Measurements from ENCODE around the gene C10orf105.

Gene C10orf105

DNA sequence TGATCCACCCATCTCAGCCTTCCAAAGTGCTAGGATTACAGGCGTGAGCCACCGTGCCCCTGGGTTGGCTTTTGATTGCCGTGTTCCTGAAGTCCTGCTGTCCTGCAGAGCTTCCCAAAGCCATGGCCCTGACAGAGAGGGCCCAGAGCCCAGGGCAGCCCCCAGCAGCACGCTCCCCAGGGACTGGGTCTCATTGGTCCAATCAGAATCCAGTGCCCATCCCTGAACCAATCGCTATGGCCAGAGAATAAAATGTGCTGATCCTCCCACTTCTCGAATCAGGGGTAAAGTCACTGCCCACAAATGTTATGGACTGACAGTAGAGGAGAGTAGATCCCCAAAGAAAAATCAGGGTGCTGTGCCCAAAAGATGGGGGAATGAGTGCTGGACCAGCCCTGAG is 5.0 kb upstream of the C10orf105 start:
- TF ChIP-seq, protein P1, sequence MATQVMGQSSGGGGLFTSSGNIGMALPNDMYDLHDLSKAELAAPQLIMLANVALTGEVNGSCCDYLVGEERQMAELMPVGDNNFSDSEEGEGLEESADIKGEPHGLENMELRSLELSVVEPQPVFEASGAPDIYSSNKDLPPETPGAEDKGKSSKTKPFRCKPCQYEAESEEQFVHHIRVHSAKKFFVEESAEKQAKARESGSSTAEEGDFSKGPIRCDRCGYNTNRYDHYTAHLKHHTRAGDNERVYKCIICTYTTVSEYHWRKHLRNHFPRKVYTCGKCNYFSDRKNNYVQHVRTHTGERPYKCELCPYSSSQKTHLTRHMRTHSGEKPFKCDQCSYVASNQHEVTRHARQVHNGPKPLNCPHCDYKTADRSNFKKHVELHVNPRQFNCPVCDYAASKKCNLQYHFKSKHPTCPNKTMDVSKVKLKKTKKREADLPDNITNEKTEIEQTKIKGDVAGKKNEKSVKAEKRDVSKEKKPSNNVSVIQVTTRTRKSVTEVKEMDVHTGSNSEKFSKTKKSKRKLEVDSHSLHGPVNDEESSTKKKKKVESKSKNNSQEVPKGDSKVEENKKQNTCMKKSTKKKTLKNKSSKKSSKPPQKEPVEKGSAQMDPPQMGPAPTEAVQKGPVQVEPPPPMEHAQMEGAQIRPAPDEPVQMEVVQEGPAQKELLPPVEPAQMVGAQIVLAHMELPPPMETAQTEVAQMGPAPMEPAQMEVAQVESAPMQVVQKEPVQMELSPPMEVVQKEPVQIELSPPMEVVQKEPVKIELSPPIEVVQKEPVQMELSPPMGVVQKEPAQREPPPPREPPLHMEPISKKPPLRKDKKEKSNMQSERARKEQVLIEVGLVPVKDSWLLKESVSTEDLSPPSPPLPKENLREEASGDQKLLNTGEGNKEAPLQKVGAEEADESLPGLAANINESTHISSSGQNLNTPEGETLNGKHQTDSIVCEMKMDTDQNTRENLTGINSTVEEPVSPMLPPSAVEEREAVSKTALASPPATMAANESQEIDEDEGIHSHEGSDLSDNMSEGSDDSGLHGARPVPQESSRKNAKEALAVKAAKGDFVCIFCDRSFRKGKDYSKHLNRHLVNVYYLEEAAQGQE (IDR thresholded peaks at IDR 0.05; ENCODE audit: insufficient read depth in 1 of 2, low read depth in 2 of 2, low read length in 2 of 2): no peak
- TF ChIP-seq FOXP2 (optimal IDR thresholded peaks at IDR 0.05; ENCODE audit: borderline replicate concordance, extremely low read depth, extremely low read length, insufficient read depth): no peak
- TF ChIP-seq POLR2AphosphoS5 (IDR thresholded peaks at IDR 0.05; ENCODE audit: low read depth, low read length): no peak
- TF ChIP-seq SIN3A (IDR thresholded peaks at IDR 0.05; ENCODE audit: borderline replicate concordance, insufficient read depth, low read length): no peak
- TF ChIP-seq TAF1 (IDR thresholded peaks at IDR 0.05; ENCODE audit: borderline replicate concordance, insufficient read depth, low read length): no peak

DNA sequence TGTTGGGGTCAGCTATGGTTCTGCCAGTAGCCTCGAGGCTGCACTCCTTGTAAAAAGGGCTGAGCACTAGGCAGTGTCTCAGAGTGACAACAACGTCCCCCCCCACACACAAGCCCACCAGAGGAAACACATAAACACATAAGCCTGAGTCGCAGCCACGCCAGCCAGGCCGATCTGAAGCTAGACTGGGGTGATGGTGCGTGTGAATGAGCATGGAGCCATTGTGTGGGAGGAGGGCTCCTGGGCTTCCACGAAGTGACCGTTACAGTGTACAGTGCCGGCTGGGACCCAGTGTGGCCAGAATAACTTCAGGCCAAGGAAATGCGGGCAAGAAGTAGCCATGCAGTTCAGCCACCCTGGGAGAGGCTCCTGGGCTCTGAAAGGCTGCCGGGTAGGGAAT is 3.7 kb upstream of the C10orf105 start:
- TF ChIP-seq TAF1 (IDR thresholded peaks at IDR 0.05; ENCODE audit: borderline replicate concordance, insufficient read depth, low read length) (no peak), POLR2AphosphoS5 (IDR thresholded peaks at IDR 0.05; ENCODE audit: low read depth, low read length) (no peak), FOXP2 (optimal IDR thresholded peaks at IDR 0.05; ENCODE audit: borderline replicate concordance, extremely low read depth, extremely low read length, insufficient read depth) (no peak), SIN3A (IDR thresholded peaks at IDR 0.05; ENCODE audit: borderline replicate concordance, insufficient read depth, low read length) (no peak)
- TF ChIP-seq, protein P1 (IDR thresholded peaks at IDR 0.05; ENCODE audit: insufficient read depth in 1 of 2, low read depth in 2 of 2, low read length in 2 of 2): no peak

DNA sequence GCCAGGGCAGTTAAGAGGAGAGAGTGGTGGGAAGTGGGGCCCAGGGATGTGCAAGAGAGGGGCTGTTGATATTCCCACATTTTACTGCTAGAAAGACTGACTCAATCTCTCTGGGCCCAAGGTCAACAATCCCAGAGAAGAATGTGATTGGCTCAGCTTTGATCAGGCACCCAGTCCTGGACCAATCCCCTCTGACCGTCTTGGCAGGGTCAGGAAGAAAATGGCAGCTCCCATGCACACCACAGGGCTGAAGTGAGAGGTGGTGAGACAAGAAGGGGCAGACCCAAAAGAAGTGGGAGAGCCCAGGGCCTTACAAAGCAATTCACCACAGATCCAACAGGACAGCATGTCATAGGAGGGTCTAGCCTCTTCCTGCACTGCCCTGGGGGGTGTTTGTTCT is 3.3 kb upstream of the C10orf105 start:
- TF ChIP-seq POLR2AphosphoS5 (IDR thresholded peaks at IDR 0.05; ENCODE audit: low read depth, low read length) (no peak), SIN3A (IDR thresholded peaks at IDR 0.05; ENCODE audit: borderline replicate concordance, insufficient read depth, low read length) (no peak), TAF1 (IDR thresholded peaks at IDR 0.05; ENCODE audit: borderline replicate concordance, insufficient read depth, low read length) (no peak), FOXP2 (optimal IDR thresholded peaks at IDR 0.05; ENCODE audit: borderline replicate concordance, extremely low read depth, extremely low read length, insufficient read depth) (no peak)
- TF ChIP-seq, protein P1 (IDR thresholded peaks at IDR 0.05; ENCODE audit: insufficient read depth in 1 of 2, low read depth in 2 of 2, low read length in 2 of 2): no peak

DNA sequence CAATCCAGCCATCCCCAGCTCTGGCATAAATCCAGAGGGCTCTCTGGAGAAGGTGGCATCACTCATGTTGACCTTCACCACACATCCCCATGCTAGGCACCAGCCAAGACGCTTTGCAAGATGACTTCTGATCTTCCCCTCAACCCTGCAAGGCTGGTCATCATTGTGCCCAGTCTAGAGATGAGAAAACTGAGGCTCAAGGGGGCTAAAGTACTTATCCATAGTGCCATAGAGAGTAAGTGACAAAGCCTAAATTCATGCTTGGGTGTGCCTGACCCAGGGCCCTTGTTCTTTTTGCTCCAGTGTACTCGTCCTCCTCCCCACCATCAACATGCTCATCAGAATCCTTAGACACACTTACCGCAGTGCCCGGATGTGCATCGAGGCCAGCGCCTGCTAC is 1.7 kb upstream of the C10orf105 start:
- TF ChIP-seq FOXP2 (optimal IDR thresholded peaks at IDR 0.05; ENCODE audit: borderline replicate concordance, extremely low read depth, extremely low read length, insufficient read depth) (no peak), SIN3A (IDR thresholded peaks at IDR 0.05; ENCODE audit: borderline replicate concordance, insufficient read depth, low read length) (no peak), TAF1 (IDR thresholded peaks at IDR 0.05; ENCODE audit: borderline replicate concordance, insufficient read depth, low read length) (no peak), POLR2AphosphoS5 (IDR thresholded peaks at IDR 0.05; ENCODE audit: low read depth, low read length) (no peak)
- TF ChIP-seq, protein P1 (IDR thresholded peaks at IDR 0.05; ENCODE audit: insufficient read depth in 1 of 2, low read depth in 2 of 2, low read length in 2 of 2): no peak

DNA sequence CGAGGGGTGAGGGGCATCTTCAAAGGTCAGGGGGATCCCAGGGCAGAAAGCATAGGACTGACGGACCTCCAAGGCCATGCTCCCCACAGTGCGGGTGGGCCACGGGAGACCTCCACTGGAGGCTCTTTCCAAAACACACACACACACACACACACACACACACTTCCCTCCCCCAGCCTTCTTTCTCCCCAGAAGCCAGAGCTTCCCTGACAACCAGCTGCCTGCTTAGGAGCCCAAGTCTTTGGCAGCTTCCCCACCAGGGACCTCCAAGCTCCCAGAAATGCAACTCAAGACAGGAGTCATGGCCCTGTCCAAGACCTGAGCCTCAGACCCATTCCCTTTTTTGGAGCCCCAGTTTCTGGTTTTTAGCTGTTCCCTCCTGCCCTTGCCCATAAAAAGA is 710 bp upstream of the C10orf105 start:
- TF ChIP-seq, protein P1 (IDR thresholded peaks at IDR 0.05; ENCODE audit: insufficient read depth in 1 of 2, low read depth in 2 of 2, low read length in 2 of 2): no peak
- TF ChIP-seq POLR2AphosphoS5 (IDR thresholded peaks at IDR 0.05; ENCODE audit: low read depth, low read length) (no peak), SIN3A (IDR thresholded peaks at IDR 0.05; ENCODE audit: borderline replicate concordance, insufficient read depth, low read length) (no peak), FOXP2 (optimal IDR thresholded peaks at IDR 0.05; ENCODE audit: borderline replicate concordance, extremely low read depth, extremely low read length, insufficient read depth) (no peak), TAF1 (IDR thresholded peaks at IDR 0.05; ENCODE audit: borderline replicate concordance, insufficient read depth, low read length) (no peak)
